Mesendoderm (in vitro differentiated cells): Measurements from ENCODE around the gene FAM170B.

Experiments
- DNase-seq: peaks from one replicate; pipeline ENCODE4 v3.0.0; 2013
- H2AK5ac ChIP-seq: 2 replicates; pipeline ENCODE4 v1.6.1; 2013; ENCODE audit warnings: low read length, inconsistent platforms
- H2BK120ac ChIP-seq: 2 replicates; pipeline ENCODE4 v1.6.1; 2013; ENCODE audit warnings: low read depth, mild to moderate bottlenecking, low read length, moderate library complexity, mixed read lengths
- H2BK15ac ChIP-seq: replicated peaks from 2 replicates; pipeline ENCODE4 v1.6.1; 2013; ENCODE audit warnings: low read depth, mild to moderate bottlenecking, moderate library complexity
- H2BK5ac ChIP-seq: 2 replicates; pipeline ENCODE4 v1.6.1; 2013; ENCODE audit warnings: low read length, inconsistent platforms
- H3K18ac ChIP-seq: 2 replicates; pipeline ENCODE4 v1.6.1; 2013; ENCODE audit warnings: mild to moderate bottlenecking, low read length, mixed read lengths
- H3K23ac ChIP-seq: one replicate; pipeline ENCODE4 v1.6.1; 2013; ENCODE audit warnings: low read length
- H3K27ac ChIP-seq: 2 replicates; pipeline ENCODE4 v1.5.1; 2013; ENCODE audit warnings: low read depth, mild to moderate bottlenecking, inconsistent platforms, low read length, moderate library complexity
- H3K27me3 ChIP-seq: 2 replicates; pipeline ENCODE4 v1.6.1; 2013; ENCODE audit warnings: low read length, control low read depth, mild to moderate bottlenecking, inconsistent platforms; ENCODE audit not compliant: insufficient read depth, poor library complexity
- H3K36me3 ChIP-seq: 2 replicates; pipeline ENCODE4 v1.6.1; 2013; ENCODE audit warnings: low read length, inconsistent platforms; ENCODE audit not compliant: control insufficient read depth, insufficient read depth
- H3K4ac ChIP-seq: one replicate; pipeline ENCODE4 v1.6.1; 2013; ENCODE audit warnings: low read depth, mild to moderate bottlenecking, low read length, moderate library complexity
- H3K4me1 ChIP-seq: 2 replicates; pipeline ENCODE4 v1.6.1; 2013; ENCODE audit warnings: low read depth, low read length, inconsistent platforms; ENCODE audit not compliant: control insufficient read depth
- H3K4me2 ChIP-seq: 2 replicates; pipeline ENCODE4 v1.6.1; 2013; ENCODE audit warnings: low read length
- H3K4me3 ChIP-seq: 2 replicates; pipeline ENCODE4 v1.5.1; 2013; ENCODE audit warnings: mild to moderate bottlenecking, low read length
- H3K56ac ChIP-seq: one replicate; pipeline ENCODE4 v1.6.1; 2013; ENCODE audit warnings: low read length
- H3K79me1 ChIP-seq: 2 replicates; pipeline ENCODE4 v1.6.1; 2013; ENCODE audit warnings: low read length, inconsistent platforms
- H3K79me2 ChIP-seq: 2 replicates; pipeline ENCODE4 v1.6.1; 2013; ENCODE audit warnings: mild to moderate bottlenecking, low read length; ENCODE audit not compliant: control insufficient read depth, insufficient read depth
- H3K9ac ChIP-seq: 2 replicates; pipeline ENCODE4 v1.6.1; 2013; ENCODE audit warnings: low read length, inconsistent platforms
- H4K5ac ChIP-seq: one replicate; pipeline ENCODE4 v1.6.1; 2013; ENCODE audit warnings: low read length
- H4K8ac ChIP-seq: one replicate; pipeline ENCODE4 v1.6.1; 2013; ENCODE audit warnings: low read depth, mild to moderate bottlenecking, control low read depth, low read length, moderate library complexity
- WGBS: extraction: QIAGEN DNeasy Blood & Tissue Kit; methylation state at CpG from one replicate; pipeline ENCODE4 v1.1.7; 2013; ENCODE audit warnings: low lambda C conversion rate, missing lambda C conversion rate; ENCODE audit not compliant: insufficient coverage; ENCODE audit errors: extremely low coverage; 5-methylcytosine and 5-hydroxymethylcytosine counted together

Gene FAM170B

DNA sequence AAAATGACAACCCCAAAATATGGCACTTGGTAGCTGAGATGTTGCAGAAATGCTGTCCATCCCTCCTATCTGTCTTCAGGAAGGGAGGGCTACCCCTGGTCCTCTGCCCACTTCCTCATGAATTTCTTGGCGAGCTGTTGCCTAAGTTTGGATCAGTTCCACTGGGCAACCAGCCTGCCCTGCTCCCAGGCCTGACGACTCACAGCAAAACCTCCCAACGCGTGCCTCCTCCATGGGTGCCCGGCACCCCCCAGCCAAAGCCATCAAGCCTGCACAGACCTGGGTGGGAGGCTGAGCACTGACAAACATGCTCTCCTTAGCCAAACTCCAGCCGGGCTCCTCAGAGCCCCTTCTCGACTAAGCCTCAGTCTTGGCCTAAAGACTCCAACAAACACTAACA, 27.4 kb downstream of the FAM170B start:
- Histone ChIP-seq H3K27ac (no peak overlapping the region), H3K36me3 (no peaks in the 10 kb centered on the region), H3K9ac (no peak overlapping the region), H4K8ac (no peak overlapping the region), H3K56ac (no peak overlapping the region), H3K4me3 (no peak overlapping the region), H2AK5ac (no peak overlapping the region), H3K18ac (no peak overlapping the region), H4K5ac (no peak overlapping the region), H2BK120ac (no peak overlapping the region), H3K4ac (no peak overlapping the region), H3K4me1 (no peaks in the 10 kb centered on the region), H3K4me2 (no peak overlapping the region), H2BK5ac (no peak overlapping the region), H3K79me2 (no peaks in the 10 kb centered on the region), H3K23ac (no peak overlapping the region), H2BK15ac (no peak overlapping the region), H3K79me1 (no peaks in the 10 kb centered on the region), H3K27me3 (no peaks in the 10 kb centered on the region)
- DNase-seq: no peak
- no CpG with 5 or more reads among the region's 7 CpGs for WGBS

DNA sequence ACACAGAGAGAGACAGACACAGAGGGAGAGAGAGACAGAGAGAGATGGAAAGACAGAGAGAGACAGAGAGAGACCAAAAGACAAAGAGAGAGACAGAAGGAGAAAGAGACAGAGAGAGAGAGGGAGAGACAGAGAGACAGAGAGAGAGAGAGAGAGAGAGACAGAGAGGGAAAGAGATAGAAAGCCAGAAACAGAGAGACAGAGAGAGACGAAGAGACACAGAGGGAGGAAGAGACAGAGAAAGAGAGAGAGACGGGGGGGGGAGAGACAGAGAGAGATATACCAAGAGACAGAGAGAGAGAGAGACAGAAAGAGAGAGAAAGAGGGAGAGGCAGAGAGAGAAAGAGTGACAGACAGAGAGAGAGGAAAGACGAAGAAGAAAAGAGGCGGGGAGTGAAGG, 28.7 kb downstream of the FAM170B start:
- DNase-seq: no peak
- H2BK15ac ChIP-seq: no peak overlapping the region
- WGBS: no CpG with 5 or more reads among the region's 4 CpGs

GRCh38 chr10:49104323-49104722, 29.5 kb downstream of the FAM170B start:
- no peak overlapping the region for H3K9ac ChIP-seq
- no peak for DNase-seq
- no peak overlapping the region for H2AK5ac ChIP-seq
- no peaks in the 10 kb centered on the region for H3K4me1 ChIP-seq
- H3K27me3 ChIP-seq: no peaks in the 10 kb centered on the region
- H3K18ac ChIP-seq: no peak overlapping the region
- no peak overlapping the region for H3K4ac ChIP-seq
- H2BK120ac ChIP-seq: no peak overlapping the region
- no peak overlapping the region for H4K5ac ChIP-seq
- no peaks in the 10 kb centered on the region for H3K79me2 ChIP-seq
- H3K36me3 ChIP-seq: no peaks in the 10 kb centered on the region
- H2BK5ac ChIP-seq: no peak overlapping the region
- no peak overlapping the region for H3K27ac ChIP-seq
- H3K4me3 ChIP-seq: no peak overlapping the region
- no peak overlapping the region for H3K4me2 ChIP-seq
- no peak overlapping the region for H3K56ac ChIP-seq
- no peak overlapping the region for H3K23ac ChIP-seq
- no peaks in the 10 kb centered on the region for H3K79me1 ChIP-seq
- WGBS: no CpG with 5 or more reads among the region's 5 CpGs
- no peak overlapping the region for H2BK15ac ChIP-seq
- H4K8ac ChIP-seq: no peak overlapping the region

More for the DNA sequence above, 28.7 kb downstream of the FAM170B start:
- no peak overlapping the region for H2BK120ac ChIP-seq
- no peaks in the 10 kb centered on the region for H3K36me3 ChIP-seq
- no peak overlapping the region for H4K8ac ChIP-seq
- no peaks in the 10 kb centered on the region for H3K27me3 ChIP-seq
- H3K23ac ChIP-seq: no peak overlapping the region
- H4K5ac ChIP-seq: no peak overlapping the region
- H2BK5ac ChIP-seq: no peak overlapping the region
- H2AK5ac ChIP-seq: no peak overlapping the region
- no peak overlapping the region for H3K4me2 ChIP-seq
- no peaks in the 10 kb centered on the region for H3K4me1 ChIP-seq
- H3K79me1 ChIP-seq: no peaks in the 10 kb centered on the region
- H3K56ac ChIP-seq: no peak overlapping the region
- no peak overlapping the region for H3K9ac ChIP-seq
- H3K27ac ChIP-seq: no peak overlapping the region
- no peak overlapping the region for H3K4me3 ChIP-seq
- no peak overlapping the region for H3K4ac ChIP-seq
- H3K79me2 ChIP-seq: no peaks in the 10 kb centered on the region
- no peak overlapping the region for H3K18ac ChIP-seq

DNA sequence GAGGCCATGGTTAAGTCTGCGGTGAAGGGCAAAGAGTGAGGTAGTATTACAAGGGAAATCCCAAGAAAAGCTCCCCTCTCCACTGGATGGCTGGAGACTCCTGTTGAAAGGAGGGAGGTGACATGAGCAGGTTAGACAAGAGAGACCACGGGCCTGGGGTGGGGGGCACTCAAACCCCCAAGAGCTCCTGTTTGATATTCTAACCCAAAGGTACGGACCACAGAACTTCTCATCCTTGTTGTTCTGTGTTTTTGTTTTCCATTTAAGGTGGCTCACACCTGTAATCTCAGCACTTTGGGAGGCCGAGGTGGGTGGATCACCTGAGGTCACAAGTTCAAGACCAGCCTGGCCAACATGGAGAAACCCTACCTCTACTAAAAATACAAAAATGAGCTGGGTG, 30.1 kb downstream of the FAM170B start:
- no peaks in the 10 kb centered on the region for H3K79me2 ChIP-seq
- no peaks in the 10 kb centered on the region for H3K27me3 ChIP-seq
- no peak overlapping the region for H3K23ac ChIP-seq
- no peaks in the 10 kb centered on the region for H3K36me3 ChIP-seq
- DNase-seq: no peak
- no peak overlapping the region for H4K8ac ChIP-seq
- no CpG with 5 or more reads among the region's 4 CpGs for WGBS
- H2AK5ac ChIP-seq: no peak overlapping the region
- H3K4me1 ChIP-seq: no peaks in the 10 kb centered on the region
- no peak overlapping the region for H3K4me3 ChIP-seq
- no peak overlapping the region for H2BK5ac ChIP-seq
- no peak overlapping the region for H4K5ac ChIP-seq
- H2BK15ac ChIP-seq: no peak overlapping the region
- H3K27ac ChIP-seq: no peak overlapping the region
- H3K56ac ChIP-seq: no peak overlapping the region
- H3K18ac ChIP-seq: no peak overlapping the region
- no peak overlapping the region for H3K4me2 ChIP-seq
- H3K9ac ChIP-seq: no peak overlapping the region
- no peak overlapping the region for H3K4ac ChIP-seq
- H3K79me1 ChIP-seq: no peaks in the 10 kb centered on the region
- no peak overlapping the region for H2BK120ac ChIP-seq

- H3K27me3 ChIP-seq: no peaks in the 10 kb centered on the region
- H3K9ac ChIP-seq: no peak overlapping the region
- no peaks in the 10 kb centered on the region for H3K36me3 ChIP-seq
- no peak overlapping the region for H4K5ac ChIP-seq
- no peak overlapping the region for H3K18ac ChIP-seq
- no peaks in the 10 kb centered on the region for H3K79me1 ChIP-seq
- H3K79me2 ChIP-seq: no peaks in the 10 kb centered on the region
- no peak overlapping the region for H3K4ac ChIP-seq
- no peaks in the 10 kb centered on the region for H3K4me1 ChIP-seq
- H3K23ac ChIP-seq: no peak overlapping the region
- H2BK5ac ChIP-seq: no peak overlapping the region
- H3K4me2 ChIP-seq: no peak overlapping the region
- H2AK5ac ChIP-seq: no peak overlapping the region
- WGBS: no CpG with 5 or more reads among the region's 8 CpGs
- no peak for DNase-seq
- H3K56ac ChIP-seq: no peak overlapping the region
- H2BK120ac ChIP-seq: no peak overlapping the region
- no peak overlapping the region for H3K27ac ChIP-seq
- H4K8ac ChIP-seq: no peak overlapping the region
- no peak overlapping the region for H3K4me3 ChIP-seq
- H2BK15ac ChIP-seq: no peak overlapping the region
Measured at GRCh38 chr10:49099046-49099445, 34.8 kb downstream of the FAM170B start.

- Histone ChIP-seq H3K79me2 (no peaks in the 10 kb centered on the region), H4K8ac (no peak overlapping the region), H4K5ac (no peak overlapping the region), H3K36me3 (no peaks in the 10 kb centered on the region), H3K4me2 (no peak overlapping the region), H3K4me3 (no peak overlapping the region), H3K23ac (no peak overlapping the region), H3K18ac (no peak overlapping the region), H2BK15ac (no peak overlapping the region), H2BK120ac (no peak overlapping the region), H3K27ac (no peak overlapping the region), H3K9ac (no peak overlapping the region), H2BK5ac (no peak overlapping the region), H3K79me1 (no peaks in the 10 kb centered on the region), H2AK5ac (no peak overlapping the region), H3K4me1 (no peaks in the 10 kb centered on the region), H3K27me3 (no peaks in the 10 kb centered on the region), H3K4ac (no peak overlapping the region), H3K56ac (no peak overlapping the region)
- DNase-seq: no peak
- WGBS: no CpG with 5 or more reads among the region's 8 CpGs
Measured at GRCh38 chr10:49096890-49097445, 36.9 kb downstream of the FAM170B start.
